HG03025 (cell line): ENCODE data around the gene POLR3K.
A peak's percentile ranks its signal among the peaks of the same experiment; 100 is the strongest.

Experiments
- ATAC-seq: cut with Tn5 transposase; IDR thresholded peaks from one replicate; pipeline ENCODE4 v1.9.1; 2021; ENCODE audit warnings: mild to moderate bottlenecking, moderate library complexity; ENCODE audit not compliant: unreplicated experiment, low FRiP score

The POLR3K gene

DNA sequence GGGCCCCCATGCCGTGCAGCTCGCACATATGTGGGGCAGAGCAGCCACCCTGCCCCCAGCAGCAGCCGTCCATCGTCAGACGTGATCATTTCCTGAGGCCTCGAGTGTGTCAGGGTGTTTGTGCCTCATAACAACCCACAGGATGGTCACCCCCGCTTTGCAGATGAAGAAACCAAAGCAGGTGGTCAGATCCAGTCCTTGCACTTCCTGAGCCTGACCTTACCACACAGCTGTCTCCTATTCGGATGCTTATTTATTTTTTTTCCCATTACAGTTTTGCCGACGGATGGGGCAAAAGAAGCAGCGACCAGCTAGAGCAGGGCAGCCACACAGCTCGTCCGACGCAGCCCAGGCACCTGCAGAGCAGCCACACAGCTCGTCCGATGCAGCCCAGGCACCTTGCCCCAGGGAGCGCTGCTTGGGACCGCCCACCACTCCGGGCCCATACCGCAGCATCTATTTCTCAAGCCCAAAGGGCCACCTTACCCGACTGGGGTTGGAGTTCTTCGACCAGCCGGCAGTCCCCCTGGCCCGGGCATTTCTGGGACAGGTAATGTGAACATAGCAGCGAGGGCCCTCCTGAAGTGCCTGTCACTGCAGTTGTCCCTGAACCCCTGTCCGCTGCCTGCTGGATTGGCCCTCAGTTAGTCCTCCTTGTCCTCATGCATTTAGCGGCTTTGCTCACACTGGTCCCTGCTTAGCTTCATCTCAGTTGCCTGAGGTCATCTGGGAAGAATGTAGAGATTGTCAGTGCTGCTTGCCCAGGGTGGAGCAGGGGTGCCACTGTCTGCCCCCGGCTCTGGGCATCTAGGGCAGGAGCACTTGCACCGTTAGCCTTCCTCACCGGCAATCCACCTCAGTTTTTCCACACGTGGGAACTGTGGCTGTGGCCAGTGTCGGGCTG lies 26.0 kb upstream of the POLR3K start:
- no peak for ATAC-seq

DNA sequence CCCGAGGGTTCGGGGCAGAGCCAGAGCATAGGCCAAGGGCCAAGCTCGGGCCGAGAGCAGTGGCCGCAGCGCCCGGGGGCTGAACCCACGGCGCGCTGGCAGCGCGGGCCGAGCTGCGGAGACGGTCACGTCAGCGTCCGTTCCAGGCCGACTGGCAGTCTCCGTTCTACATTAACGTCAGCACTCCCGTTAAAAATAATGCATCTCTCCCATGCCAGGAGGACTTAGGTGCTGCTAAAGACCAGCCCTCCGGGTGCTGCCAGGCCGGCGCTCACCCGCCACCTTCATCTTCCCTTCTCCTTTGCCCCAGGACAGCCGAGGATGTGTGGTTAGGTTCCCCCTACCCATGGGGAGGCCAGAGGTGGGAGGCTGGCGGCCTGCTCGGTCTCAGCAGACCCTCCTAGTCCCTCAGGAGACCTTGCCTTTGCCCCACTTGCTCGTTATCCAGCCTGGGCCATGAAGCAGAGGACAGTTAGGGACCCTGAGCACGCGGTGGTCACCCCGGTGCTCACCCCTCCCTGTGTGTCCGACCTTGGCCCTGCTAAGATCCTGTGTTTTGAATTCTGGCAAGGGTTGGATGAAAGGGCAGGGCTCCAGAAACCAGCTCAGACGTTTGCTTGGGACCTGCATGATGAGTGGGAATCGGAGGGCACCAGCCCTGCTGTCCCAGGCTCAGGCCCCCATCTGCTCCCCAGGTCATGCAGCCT lies 25.2 kb upstream of the POLR3K start:
- peak; percentile 13 for ATAC-seq

DNA sequence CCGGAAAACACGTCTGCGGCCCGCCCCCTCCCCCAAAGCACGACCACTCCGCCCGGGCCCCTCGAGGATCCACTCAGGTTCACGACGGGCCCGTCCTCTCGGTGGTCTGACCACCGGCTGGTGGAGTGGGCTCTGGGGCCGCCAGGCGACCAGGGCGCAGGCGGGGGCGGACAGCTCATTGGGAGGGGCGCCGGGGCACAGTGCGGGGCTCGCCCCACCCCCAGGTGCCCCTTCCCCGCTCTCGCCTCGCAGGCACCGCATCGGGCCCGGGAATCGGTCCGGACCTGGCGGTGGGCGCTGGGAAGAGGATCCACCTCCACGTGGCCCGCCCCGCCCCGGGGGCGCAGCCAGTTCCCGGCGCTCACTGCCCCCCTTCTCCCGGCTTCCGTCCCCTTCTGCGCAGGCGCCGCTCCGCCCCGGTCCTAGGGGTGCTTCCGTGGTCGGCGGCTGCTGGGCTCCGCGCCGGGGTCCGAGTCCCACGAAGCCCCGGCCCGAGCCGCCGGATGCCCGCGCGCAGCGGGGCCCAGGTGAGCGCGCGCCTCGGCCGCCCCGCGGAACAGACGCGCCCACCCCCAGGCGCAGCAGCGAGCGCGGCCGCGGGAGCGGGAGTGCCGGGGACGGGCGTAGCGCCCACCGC lies 24.5 kb upstream of the POLR3K start, which contains the start of gene MPG:
Gene MPG (plus strand): TSS at position 419 of the 637 bp plus-strand sequence. CDS start 85 bp downstream, at position 504.
- peak; percentile 58 for ATAC-seq

DNA sequence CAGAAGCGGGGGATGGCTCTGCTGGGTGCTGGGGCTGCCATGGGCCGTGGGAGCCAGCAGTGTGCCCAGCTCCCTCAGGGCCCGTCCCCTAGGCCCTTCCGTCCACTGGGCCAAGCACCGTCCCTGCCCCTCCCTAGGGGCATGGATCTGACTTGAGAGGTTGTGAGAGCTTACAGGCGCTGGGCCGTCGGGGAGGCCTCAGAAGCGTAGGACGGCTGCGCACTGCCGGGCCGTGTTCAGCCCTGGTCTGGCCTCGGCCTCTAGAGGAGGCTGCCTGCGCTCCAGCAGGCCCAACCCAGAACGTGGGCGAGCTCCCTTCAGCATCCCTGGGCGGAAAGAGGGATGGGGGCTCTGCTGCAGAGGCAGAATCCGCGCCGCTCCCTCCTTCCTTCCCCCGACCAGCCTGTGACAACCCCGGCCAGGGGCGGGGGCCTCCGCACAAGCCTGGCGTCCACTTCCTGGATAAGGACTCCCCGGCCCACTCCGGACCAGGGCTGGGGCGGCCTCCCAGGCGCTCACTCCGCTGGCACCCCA lies 23.9 kb upstream of the POLR3K start:
- ATAC-seq: peak; percentile 28

DNA sequence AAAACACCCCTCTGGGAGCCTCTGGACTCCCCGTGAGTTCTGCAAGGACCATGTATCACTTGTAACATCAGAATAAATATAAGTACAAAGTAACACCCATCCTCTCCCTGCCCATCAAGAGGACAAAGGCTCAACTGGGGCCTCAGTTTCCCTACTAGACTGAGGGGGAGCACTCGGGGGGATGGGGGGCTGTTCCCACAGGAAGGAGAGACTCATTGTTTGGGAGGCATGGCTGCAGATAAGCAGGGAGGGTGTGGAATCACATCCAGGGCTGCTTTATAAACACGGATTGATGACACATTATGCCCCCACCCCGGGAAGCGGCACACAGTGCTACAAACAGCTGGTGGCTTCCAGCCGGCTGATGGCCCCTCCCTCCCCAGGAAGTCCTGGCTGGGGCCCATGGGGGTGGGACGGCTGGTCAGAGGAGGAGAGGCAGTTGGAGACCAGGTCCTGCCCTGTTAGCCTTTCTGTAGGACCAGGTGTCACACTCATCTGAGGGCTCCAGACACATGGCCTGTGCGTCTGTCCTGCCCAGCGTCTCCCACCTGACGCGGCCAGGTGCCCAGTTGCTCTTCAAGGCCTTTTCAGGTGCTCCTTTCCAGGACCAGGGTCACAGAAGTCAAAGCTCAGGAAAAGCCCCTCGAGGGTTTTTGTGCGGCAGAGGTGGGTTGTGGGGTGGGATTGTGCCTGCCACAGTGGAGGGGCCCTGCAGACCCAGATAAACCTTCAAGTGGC lies 23.3 kb upstream of the POLR3K start:
- ATAC-seq: no peak

DNA sequence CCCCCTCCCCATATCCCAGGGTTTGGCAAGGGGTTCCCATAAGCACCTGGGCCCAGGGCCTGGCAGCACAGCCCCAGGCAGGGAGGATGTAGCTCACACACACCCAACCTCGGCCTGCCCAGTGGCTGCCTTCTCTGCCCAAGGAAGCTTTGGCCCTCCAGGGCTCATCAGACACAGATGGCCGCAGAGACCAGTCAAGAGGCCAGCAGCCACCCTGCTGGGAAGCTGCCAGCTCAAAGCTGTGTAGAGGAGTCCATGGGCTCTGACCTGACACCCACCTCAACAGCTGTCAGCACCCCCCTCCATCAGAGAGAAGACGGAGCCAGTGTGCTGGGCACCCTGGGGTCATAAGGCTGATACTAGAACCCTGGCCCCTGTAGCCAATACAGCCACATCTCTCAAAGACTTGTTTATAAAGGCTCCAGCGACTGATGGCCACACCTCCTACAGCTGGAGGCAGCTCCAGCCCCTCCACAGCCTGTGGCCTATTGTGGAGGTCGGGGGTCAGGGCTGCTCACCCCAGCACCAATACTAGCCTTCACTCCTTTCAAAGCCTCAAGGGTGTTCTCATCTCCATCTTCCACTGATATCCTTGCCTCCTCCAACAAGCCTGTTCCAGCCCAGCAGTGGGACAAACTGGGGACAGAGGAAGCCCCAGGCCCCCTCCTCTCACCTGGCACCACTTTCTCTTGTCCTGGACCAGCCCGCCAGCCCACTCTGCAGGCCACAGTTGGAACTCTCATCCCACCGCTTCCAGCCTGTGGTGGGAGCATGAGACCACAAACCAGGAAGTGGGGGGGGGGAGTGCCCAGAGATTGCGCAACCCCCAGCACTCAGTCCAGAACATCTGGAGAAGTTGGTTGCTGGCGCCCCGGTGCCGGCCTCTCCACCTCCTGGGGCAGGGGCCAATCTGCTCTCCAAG lies 22.4 kb upstream of the POLR3K start:
- no peak for ATAC-seq

DNA sequence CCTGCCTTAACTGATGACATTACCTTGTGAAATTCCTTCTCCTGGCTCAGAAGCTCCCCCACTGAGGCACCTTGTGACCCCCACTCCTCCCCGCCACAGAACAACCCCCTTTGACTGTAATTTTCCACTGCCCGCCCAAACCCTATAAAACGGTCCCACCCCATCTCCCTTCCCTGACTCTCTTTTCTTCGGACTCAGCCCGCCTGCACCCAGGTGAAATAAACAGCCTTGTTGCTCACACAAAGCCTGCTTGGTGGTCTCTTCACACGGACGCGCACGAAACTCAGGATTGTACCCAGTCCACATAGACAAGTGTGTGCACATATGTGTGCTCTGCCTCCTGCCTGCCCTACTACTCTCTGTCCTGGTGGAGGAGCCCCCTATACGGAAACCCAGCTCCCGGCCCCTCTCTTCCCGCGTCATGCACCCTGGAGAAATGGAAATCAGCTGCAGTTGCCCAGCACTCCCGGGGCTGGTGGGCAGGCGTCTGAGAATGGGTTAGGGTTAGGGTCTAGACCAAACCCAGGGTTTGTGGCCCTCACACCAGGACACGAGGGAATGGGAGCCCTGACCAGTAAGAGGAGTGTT lies 21.4 kb upstream of the POLR3K start:
- no peak for ATAC-seq

DNA sequence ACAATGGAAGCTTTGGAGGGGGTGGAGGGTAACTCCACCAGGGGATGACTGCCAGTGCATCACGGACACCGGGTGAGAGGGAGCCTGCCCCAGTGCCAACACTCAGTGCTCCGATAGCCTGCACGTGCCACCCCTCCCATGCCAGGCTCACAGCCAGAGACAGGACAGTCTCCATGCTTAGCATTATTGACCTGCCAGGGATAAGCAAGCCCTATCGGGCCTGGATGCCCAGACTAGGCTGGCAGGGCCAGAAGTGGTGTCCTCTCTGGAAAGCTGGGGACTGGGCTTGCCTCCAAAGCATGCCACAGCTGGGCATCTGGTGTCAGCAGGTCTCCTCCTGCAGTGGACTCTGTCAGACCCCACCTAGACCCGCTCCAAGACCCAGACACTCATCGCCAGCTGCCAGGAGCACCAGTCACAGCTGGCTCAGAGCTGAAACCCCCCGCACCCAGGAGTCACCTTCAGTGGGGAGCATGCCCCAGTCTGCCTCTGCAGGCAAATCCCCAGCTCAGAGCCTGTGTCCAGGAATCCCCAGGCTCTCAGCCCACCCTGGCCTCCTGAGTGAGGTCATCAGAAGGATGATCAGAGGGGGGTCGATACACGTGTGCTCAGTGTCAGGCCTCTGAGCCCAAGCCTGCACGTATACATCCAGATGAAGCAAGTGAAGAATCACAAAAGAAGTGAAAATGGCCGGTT lies 20.8 kb upstream of the POLR3K start:
- ATAC-seq: no peak

DNA sequence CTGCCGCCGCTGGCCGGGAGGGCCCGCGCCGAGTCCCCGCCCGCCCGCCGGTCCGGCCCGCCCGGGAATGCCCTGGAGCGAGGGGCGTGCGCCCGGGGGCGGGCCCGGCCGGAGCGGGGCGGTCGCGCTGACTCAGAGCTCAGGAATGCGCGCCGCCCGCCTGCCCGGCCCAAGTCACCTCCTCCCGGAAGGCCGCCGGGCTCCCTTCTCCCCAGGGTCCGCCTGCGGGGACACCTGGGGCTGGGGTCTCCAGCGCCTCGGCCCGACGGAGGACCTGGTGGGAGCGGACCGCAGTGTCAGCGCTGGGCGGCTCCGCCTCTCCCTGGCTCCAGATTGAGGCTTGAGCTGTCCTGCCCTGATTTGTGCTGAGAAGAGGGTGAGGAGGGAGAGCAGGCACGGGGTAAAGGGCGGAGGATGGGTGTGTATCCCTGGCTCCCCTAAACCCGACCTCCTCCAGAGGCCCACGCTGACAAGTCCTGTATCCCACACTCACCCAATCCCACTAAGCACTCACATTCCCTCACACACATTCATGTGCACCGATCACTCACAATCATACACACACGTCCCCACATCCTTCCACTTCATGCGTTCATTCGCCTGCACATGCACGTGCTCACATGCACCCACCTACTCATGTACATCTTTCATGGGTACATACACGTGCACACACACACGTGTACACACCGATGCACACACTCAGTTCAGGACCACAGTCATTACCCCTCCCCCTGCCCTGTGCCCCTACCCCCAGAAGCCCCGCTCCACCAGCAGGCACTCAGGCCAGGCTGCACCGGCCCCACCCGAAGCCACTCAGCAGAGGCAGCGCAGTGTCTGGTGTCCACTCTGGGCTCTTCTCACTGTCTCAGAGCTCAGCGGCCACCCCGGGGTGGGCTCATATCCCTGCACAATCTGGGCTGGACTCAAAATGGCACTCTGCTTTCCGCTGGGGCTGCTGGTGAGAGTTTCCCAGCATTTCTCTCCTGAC lies 19.4 kb upstream of the POLR3K start, which contains the start of gene RHBDF1:
Gene RHBDF1 (minus strand): TSS at position 71 of the 988 bp plus-strand sequence. CDS start 7,616 bp downstream, outside the sequence.
- no peak for ATAC-seq

DNA sequence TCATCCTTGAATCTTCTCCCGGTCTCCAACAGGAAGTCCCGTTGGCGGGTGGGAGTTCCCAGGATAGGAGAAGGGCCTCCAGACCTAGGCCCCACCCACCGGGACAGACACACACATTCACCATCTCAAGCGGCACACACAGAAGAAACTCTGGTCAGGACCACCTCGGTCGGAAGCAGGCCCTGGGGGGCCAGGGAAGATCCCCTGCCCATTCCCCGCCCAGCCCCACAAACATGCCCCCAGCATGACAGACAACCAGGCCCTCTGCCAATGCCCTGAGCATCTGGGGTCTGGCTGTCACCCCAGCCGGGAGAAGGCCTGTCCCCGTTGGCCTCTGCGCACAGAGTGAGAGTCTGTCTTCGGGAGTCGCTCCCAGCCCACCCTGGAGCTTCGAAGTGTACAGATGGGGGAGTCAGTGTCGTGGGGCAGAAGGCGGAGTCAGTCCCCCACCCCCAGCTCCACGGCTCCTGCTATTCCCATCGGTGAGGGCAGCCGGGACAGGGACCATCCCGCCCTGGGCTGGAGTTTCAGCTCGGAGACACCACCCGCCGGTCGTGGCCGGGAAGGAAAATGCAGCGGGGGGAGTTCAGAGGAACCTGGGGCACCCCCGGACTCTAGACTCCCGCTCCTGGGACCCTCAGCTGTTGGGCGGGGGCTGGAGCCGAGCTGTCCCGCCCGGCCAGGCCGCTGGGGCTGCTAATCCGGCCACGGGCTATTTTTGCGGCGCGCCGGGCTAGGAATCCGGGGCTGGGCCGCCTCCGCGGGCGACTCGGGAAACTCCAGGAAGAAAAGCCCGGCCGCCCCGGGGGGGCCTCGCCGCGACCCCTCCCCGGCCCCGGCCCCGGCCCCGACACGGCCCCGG lies 18.4 kb upstream of the POLR3K start:
- no peak for ATAC-seq

DNA sequence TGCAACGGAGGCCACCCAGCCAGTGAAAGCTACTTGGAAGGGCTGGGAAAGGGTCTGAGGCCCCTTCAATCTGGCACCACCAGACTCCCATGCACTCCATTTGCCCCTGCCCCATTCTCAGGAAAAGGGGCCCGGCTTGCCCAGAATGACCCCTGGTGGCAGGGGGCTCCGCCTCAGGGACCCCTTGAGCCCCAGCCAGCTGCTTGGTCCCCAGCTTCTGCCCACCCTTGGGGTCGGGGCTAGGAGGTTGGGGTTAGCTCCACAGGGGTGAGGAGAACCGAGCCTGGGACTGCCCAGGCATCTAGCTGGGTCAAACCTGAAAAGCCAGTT lies 17.8 kb upstream of the POLR3K start:
- ATAC-seq: no peak

DNA sequence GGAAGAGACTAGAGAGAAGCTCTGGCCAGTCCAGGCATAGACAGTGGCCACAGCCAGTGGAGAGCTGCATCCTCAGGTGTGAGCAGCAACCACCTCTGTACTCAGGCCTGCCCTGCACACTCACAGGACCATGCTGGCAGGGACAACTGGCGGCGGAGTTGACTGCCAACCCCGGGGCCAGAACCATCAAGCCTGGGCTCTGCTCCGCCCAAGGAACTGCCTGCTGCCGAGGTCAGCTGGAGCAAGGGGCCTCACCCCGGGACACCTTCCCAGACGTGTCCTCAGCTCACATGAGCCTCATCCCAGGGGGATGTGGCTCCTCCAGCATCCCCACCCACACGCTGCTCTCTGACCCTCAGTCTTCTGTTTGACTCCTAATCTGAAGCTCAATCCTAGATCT lies 15.8 kb upstream of the POLR3K start:
- ATAC-seq: no peak

DNA sequence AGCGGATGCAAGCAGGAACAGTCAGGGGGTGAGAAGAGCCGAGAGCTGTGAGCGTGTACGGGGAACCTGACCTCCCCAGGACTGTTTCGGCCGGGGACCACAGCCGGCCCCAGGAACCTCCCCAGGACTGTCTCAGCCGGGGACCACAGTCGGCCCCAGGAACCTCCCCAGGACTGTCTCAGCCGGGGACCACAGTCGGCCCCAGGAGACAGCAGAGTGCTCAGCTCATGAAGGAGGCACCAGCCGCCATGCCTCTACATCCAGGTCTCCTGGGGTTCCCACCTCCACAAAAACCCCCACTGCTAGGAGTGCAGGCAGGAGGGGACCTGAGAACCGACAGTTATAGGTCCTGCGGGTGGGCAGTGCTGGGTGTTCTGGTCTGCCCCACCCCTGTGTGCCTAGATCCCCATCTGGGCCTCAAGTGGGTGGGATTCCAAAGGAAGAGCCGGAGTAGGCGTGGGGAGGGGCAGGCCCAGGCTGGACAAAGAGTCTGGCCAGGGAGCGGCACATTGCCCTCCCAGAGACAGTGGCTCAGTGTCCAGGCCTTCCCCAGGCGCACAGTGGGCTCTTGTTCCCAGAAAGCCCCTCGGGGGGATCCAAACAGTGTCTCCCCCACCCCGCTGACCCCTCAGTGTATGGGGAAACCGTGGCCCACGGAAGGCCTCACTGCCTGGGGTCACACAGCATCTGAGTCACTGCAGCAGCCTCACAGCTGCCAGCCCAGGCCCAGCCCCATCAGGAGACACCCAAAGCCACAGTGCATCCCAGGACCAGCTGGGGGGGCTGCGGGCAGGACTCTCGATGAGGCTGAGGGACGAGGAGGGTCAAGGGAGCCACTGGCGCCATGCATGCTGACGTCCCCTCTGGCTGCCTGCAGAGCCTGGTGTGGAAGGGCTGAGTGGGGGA lies 14.7 kb upstream of the POLR3K start:
- no peak for ATAC-seq

DNA sequence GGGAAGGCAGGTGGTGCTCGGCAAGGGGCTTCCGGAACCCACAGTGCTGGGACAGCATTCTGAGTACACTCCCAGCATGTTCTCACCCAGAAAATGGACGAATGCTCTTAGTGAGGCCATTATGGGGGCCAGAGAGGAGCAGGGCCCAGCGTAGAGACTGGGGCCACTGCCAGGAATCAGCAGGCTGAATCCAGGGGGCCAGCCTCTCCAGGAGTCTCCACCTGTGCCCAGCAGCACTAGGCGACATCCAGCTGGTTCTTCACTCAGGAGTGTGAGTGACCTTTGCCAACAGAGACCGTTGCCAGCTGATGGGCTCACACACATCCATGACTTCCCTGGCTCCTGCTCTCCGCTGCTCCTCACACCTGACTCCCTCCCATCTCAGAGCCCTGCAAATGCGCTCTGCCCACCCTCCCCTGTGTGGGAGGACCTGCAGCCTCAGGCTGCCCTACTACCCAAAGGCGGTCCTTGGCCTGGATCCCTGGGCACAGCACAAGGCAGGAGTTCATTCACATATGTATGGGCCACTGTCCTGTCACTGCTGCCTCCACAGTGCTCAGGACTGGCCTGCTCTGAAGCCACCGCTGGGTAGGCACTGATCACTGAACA lies 13.9 kb upstream of the POLR3K start:
- ATAC-seq: no peak
